IMR-90 (cell line): Measurements from ENCODE around the gene FJX1. TPM values are rescaled to one million over a fixed set of nuclear protein-coding genes. Genes with fewer than 3 reads are reported as not detected.
A peak's percentile ranks its signal among the peaks of the same experiment; 100 is the strongest.

Experiments
- ATAC-seq: fragments of 200-7000 bp; cut with Tn5 transposase; 2 replicates; pipeline ENCODE4 v1.9.1; 2020; ENCODE audit warnings: low read depth, mild to moderate bottlenecking, moderate library complexity
- BruUV-seq: library from RNA; stranded (reverse); fragments of 400-500 nt; replicated peaks from 2 replicates; lab custom pipeline; 2021; lab: Mats Ljungman, UMichigan
- CTCF ChIA-PET: fragments of 300-600 bp; formaldehyde crosslinking; extraction: SDS; loops from one replicate; lab custom pipeline; 2021; ENCODE audit warnings: antibody characterized with exemption; lab: Yijun Ruan, JAX
- POLR2A ChIA-PET: fragments of 300-600 bp; sonication (Branson Sonifier 250); formaldehyde crosslinking; loops from one replicate; lab custom pipeline; 2022; ENCODE audit warnings: antibody characterized with exemption; ENCODE audit not compliant: unreplicated experiment; lab: Charles Lee
- DNase-seq: peaks from one replicate; pipeline ENCODE4 v3.0.0; 2013
- H2AFZ ChIP-seq: replicated peaks from 2 replicates; pipeline ENCODE3; 2013; ENCODE audit warnings: low read length, mild to moderate bottlenecking; ENCODE audit not compliant: poor library complexity
- H2AK5ac ChIP-seq: 2 replicates; pipeline ENCODE4 v1.6.1; 2013; ENCODE audit warnings: low read depth, low read length, inconsistent platforms
- H2AK9ac ChIP-seq: replicated peaks from 2 replicates; pipeline ENCODE3; 2013; ENCODE audit warnings: mild to moderate bottlenecking, low read depth, low read length, moderate library complexity; ENCODE audit not compliant: poor library complexity
- H2BK120ac ChIP-seq: 2 replicates; pipeline ENCODE4 v1.6.1; 2013; ENCODE audit warnings: low read depth, low read length, inconsistent platforms
- H2BK15ac ChIP-seq: 3 replicates; pipeline ENCODE4 v1.6.1; 2013; ENCODE audit warnings: low read depth, low read length, inconsistent platforms
- H2BK20ac ChIP-seq: 2 replicates; pipeline ENCODE4 v1.6.1; 2013; ENCODE audit warnings: low read depth, mild to moderate bottlenecking, inconsistent platforms, low read length, moderate library complexity
- H2BK5ac ChIP-seq: 2 replicates; pipeline ENCODE4 v1.6.1; 2013; ENCODE audit warnings: mild to moderate bottlenecking, low read depth, low read length, inconsistent platforms; ENCODE audit not compliant: poor library complexity, severe bottlenecking
- H3K14ac ChIP-seq: replicated peaks from 2 replicates; pipeline ENCODE4 v1.6.1; 2013; ENCODE audit warnings: low read depth, low read length, inconsistent platforms
- H3K18ac ChIP-seq: 2 replicates; pipeline ENCODE4 v1.6.1; 2013; ENCODE audit warnings: low read depth, low read length, control low read depth
- H3K23ac ChIP-seq: 2 replicates; pipeline ENCODE4 v1.6.1; 2013; ENCODE audit warnings: low read depth, low read length, inconsistent platforms
- H3K27ac ChIP-seq: 2 replicates; pipeline ENCODE4 v1.5.1; 2013; ENCODE audit warnings: mild to moderate bottlenecking, control low read depth, low read length; ENCODE audit not compliant: insufficient read depth
- H3K27me3 ChIP-seq: 2 replicates; pipeline ENCODE4 v1.6.1; 2013; ENCODE audit warnings: low read length; ENCODE audit not compliant: control insufficient read depth, insufficient read depth
- H3K36me3 ChIP-seq: 2 replicates; pipeline ENCODE4 v1.6.1; 2013; ENCODE audit warnings: low read length, mixed read lengths; ENCODE audit not compliant: control insufficient read depth, insufficient read depth
- H3K4ac ChIP-seq: 2 replicates; pipeline ENCODE4 v1.6.1; 2013; ENCODE audit warnings: low read depth, low read length, inconsistent platforms
- H3K4me1 ChIP-seq: 2 replicates; pipeline ENCODE4 v1.6.1; 2013; ENCODE audit warnings: low read length, mixed read lengths; ENCODE audit not compliant: control insufficient read depth, insufficient read depth
- H3K4me2 ChIP-seq: 2 replicates; pipeline ENCODE4 v1.6.1; 2013; ENCODE audit warnings: low read depth, mild to moderate bottlenecking, control low read depth, low read length, moderate library complexity
- H3K4me3 ChIP-seq: 2 replicates; pipeline ENCODE4 v1.5.1; 2013; ENCODE audit warnings: low read depth, mild to moderate bottlenecking, control low read depth, low read length, moderate library complexity; ENCODE audit not compliant: insufficient read depth
- H3K56ac ChIP-seq: 2 replicates; pipeline ENCODE4 v1.6.1; 2013; ENCODE audit warnings: low read length, inconsistent platforms; ENCODE audit not compliant: insufficient read depth; ENCODE audit errors: extremely low read depth
- H3K79me1 ChIP-seq, 2 experiments: 2 replicates each; pipeline ENCODE4 v1.6.1; 2013; ENCODE audit warnings: low read length in 2 of 2, inconsistent platforms in 1 of 2, low read depth in 1 of 2
- H3K9ac ChIP-seq: 2 replicates; pipeline ENCODE4 v1.6.1; 2013; ENCODE audit warnings: low read depth, low read length, control low read depth
- H3K9me1 ChIP-seq: 2 replicates; pipeline ENCODE4 v1.6.1; 2013; ENCODE audit warnings: low read length, inconsistent platforms; ENCODE audit not compliant: insufficient read depth
- H3K9me3 ChIP-seq: 2 replicates; pipeline ENCODE4 v1.6.1; 2013; ENCODE audit warnings: low read length; ENCODE audit not compliant: control insufficient read depth, insufficient read depth
- H4K20me1 ChIP-seq: 2 replicates; pipeline ENCODE4 v1.6.1; 2013; ENCODE audit warnings: low read length, inconsistent platforms; ENCODE audit not compliant: insufficient read depth
- H4K5ac ChIP-seq: 2 replicates; pipeline ENCODE4 v1.6.1; 2013; ENCODE audit warnings: mild to moderate bottlenecking, low read depth, low read length, control low read depth
- H4K8ac ChIP-seq, 2 experiments: 2 replicates each; pipeline ENCODE4 v1.6.1; 2013; ENCODE audit warnings: low read depth in 2 of 2, low read length in 2 of 2, control low read depth in 1 of 2, inconsistent platforms in 1 of 2
- H4K91ac ChIP-seq: 2 replicates; pipeline ENCODE4 v1.6.1; 2013; ENCODE audit warnings: low read depth, low read length, inconsistent platforms; ENCODE audit not compliant: insufficient read depth
- BHLHE40 ChIP-seq: fragments of 150-350 bp; IDR thresholded peaks from 2 replicates; pipeline ENCODE4 v1.6.1; 2016; ENCODE audit warnings: mild to moderate bottlenecking, low read depth, low read length
- CEBPB ChIP-seq: IDR thresholded peaks from 2 replicates; pipeline ENCODE4 v1.6.1; 2012; ENCODE audit warnings: low read depth, low read length, improper control_type of control experiment
- FOS ChIP-seq: fragments of 150-350 bp; IDR thresholded peaks from 2 replicates; pipeline ENCODE4 v1.6.1; 2016; ENCODE audit warnings: low read depth, low read length
- MAFK ChIP-seq: IDR thresholded peaks from 2 replicates; pipeline ENCODE4 v1.6.1; 2012; ENCODE audit warnings: low read depth, low read length, improper control_type of control experiment
- NFE2L2 ChIP-seq: fragments of 150-350 bp; IDR thresholded peaks from 2 replicates; pipeline ENCODE4 v1.6.1; 2016; ENCODE audit warnings: low read depth, mild to moderate bottlenecking, low read length
- POLR2A ChIP-seq: IDR thresholded peaks from 2 replicates; pipeline ENCODE4 v1.6.1; 2012; ENCODE audit warnings: mild to moderate bottlenecking, low read depth, low read length
- RAD21 ChIP-seq: IDR thresholded peaks from 2 replicates; pipeline ENCODE4 v1.6.1; 2012; ENCODE audit warnings: low read length, improper control_type of control experiment
- WGBS, 2 experiments: methylation state at CpG; one replicate each; pipeline versions ENCODE4 v1.1.5 to v1.1.7; 2013; ENCODE audit warnings: missing lambda C conversion rate in 2 of 2; ENCODE audit not compliant: insufficient read length in 1 of 2; ENCODE audit errors: extremely low coverage in 2 of 2; 5-methylcytosine and 5-hydroxymethylcytosine counted together
- dilution Hi-C: fragments of 300-500 bp; cut with HindIII; formaldehyde crosslinking; loops from one replicate; pipeline ENCODE4 v1.14.3; 2018; ENCODE audit warnings: low sequenced_read_pairs; ENCODE audit not compliant: unreplicated experiment
- in situ Hi-C: fragments of 300-500 bp; cut with MboI; formaldehyde crosslinking; loops from 3 replicates; pipeline ENCODE4 v1.14.3; 2019; ENCODE audit warnings: low sequenced_read_pairs, inconsistent platforms, mixed read lengths
- intact Hi-C: fragments of 100-400 bp; cut with micrococcal nuclease; formaldehyde crosslinking; loops from 2 replicates; pipeline ENCODE4 v1.10.0; 2022
- polyA plus RNA-seq, 3 experiments: library from polyadenylated mRNA; depleted of rRNA; stranded (reverse); fragments of >200 nt; gene quantifications; 2 replicates each; pipeline ENCODE4 v1.2.3, GENCODE V29; 2012; ENCODE audit warnings: low replicate concordance in 1 of 3
- total RNA-seq: library from RNA; depleted of rRNA; stranded (reverse); fragments of >200 nt; gene quantifications from 2 replicates; pipeline ENCODE4 v1.2.3, GENCODE V29; 2012
- TF ChIP-seq, protein P1 (sequence below): conservative IDR thresholded peaks from 2 replicates; pipeline ENCODE4 v1.5.1; 2012; ENCODE audit warnings: mild to moderate bottlenecking, low read depth, low read length, improper control_type of control experiment

Gene FJX1
- total and polyA plus RNA-seq, 2 of the 4 experiments (the other 2 are of a cell fraction), result 8.4 to 11.2 TPM

DNA sequence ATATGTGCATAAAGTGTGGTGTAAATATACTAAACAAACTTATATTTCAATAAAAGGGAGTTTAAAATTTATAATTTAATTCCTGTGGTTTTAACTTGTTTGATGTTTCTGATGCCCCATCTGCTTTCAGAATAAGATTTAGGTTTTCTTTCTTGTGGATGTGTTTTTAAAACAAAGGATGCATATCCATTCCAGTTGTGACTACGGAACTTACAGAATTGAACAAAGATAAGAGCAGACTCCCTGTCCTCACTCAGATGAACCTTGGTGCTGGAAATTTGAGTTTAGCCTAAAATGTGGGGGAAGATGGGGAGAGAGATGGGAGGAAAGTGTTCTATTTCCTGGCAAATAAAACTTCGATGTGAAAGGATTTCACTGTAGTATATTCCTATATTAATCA, 2.5 kb downstream of the FJX1 start:
- WGBS, 2 experiments, result no CpG with 5 or more reads among the region's 2 CpGs

More for the DNA sequence above, 2.5 kb downstream of the FJX1 start:
- Histone ChIP-seq H3K9ac (peak overlapping the region; percentile 21; the same call in 1 of the 2 replicates), H4K8ac (peak overlapping the region in 1 of 2 experiments; percentile 76; a peak in 2 of 4 replicates), H2BK120ac (peak overlapping the region; percentile 66; the same call in 1 of the 2 replicates), H3K9me3 (no peaks in the 10 kb centered on the region), H3K27ac (no peak overlapping the region), H4K5ac (no peak overlapping the region), H3K36me3 (no peaks in the 10 kb centered on the region), H2BK5ac (peak overlapping the region; percentile 94), H3K4me2 (peak overlapping the region; percentile 66; the same call in 1 of the 2 replicates), H3K79me1 (peaks cover 14 to 35% of the 10 kb centered on the region in 2 experiments), H2AK5ac (peak overlapping the region; percentile 62; the same call in 1 of the 2 replicates), H2BK20ac (peak overlapping the region; percentile 80; the same call in 1 of the 2 replicates), H4K91ac (no peak overlapping the region), H3K9me1 (peaks cover 14% of the 10 kb centered on the region), H2AFZ (no peak overlapping the region), H3K4ac (peak overlapping the region; percentile 78; the same call in 1 of the 2 replicates), H3K18ac (peak overlapping the region; percentile 49; the same call in 1 of the 2 replicates), H2AK9ac (no peak overlapping the region), H3K23ac (peak overlapping the region; percentile 92; the same call in 1 of the 2 replicates), H3K27me3 (no peaks in the 10 kb centered on the region), H3K4me3 (no peak overlapping the region), H2BK15ac (peak overlapping the region; percentile 62; the same call in 1 of the 3 replicates), H3K4me1 (peaks cover 15% of the 10 kb centered on the region), H3K56ac (peak overlapping the region; percentile 34; the same call in 1 of the 2 replicates), H4K20me1 (no peaks in the 10 kb centered on the region; the same call in 1 of the 2 replicates), H3K14ac (peak overlapping the region; percentile 84; the same call in 1 of the 2 replicates)
- ChIA-PET POLR2A (no interaction called here), CTCF (no interaction called here)
- no peak for TF ChIP-seq CEBPB
- no peak for TF ChIP-seq NFE2L2
- TF ChIP-seq BHLHE40, result no peak
- TF ChIP-seq, protein P1, sequence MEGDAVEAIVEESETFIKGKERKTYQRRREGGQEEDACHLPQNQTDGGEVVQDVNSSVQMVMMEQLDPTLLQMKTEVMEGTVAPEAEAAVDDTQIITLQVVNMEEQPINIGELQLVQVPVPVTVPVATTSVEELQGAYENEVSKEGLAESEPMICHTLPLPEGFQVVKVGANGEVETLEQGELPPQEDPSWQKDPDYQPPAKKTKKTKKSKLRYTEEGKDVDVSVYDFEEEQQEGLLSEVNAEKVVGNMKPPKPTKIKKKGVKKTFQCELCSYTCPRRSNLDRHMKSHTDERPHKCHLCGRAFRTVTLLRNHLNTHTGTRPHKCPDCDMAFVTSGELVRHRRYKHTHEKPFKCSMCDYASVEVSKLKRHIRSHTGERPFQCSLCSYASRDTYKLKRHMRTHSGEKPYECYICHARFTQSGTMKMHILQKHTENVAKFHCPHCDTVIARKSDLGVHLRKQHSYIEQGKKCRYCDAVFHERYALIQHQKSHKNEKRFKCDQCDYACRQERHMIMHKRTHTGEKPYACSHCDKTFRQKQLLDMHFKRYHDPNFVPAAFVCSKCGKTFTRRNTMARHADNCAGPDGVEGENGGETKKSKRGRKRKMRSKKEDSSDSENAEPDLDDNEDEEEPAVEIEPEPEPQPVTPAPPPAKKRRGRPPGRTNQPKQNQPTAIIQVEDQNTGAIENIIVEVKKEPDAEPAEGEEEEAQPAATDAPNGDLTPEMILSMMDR, result no peak
- TF ChIP-seq RAD21, result no peak
- TF ChIP-seq POLR2A, result no peak
- no peak for TF ChIP-seq MAFK
- no peak for TF ChIP-seq FOS
- intact Hi-C loops, result loop anchor here (5.0 to 10.0 kb wide), 3 partner anchors 57 to 167 kb away; no protein-coding TSS in a partner anchor
- dilution Hi-C loops, result no loop called here
- ATAC-seq (no peak), DNase-seq (no peak)
- no TSS peak for BruUV-seq
- in situ Hi-C loops, result loop anchor here (25.0 kb wide), 1 partner anchor 842 kb away; no protein-coding TSS in a partner anchor
